Erythroblast (primary cell): ENCODE data around the gene ARL5B.

Experiments
- GATA1 ChIP-seq: IDR thresholded peaks from 2 replicates; pipeline ENCODE4 v1.6.1; 2011; ENCODE audit warnings: low read depth, mild to moderate bottlenecking, control low read depth, low read length, moderate library complexity
- POLR2A ChIP-seq: IDR thresholded peaks from 2 replicates; pipeline ENCODE4 v1.6.1; 2011; ENCODE audit warnings: mild to moderate bottlenecking, low read length

DNA sequence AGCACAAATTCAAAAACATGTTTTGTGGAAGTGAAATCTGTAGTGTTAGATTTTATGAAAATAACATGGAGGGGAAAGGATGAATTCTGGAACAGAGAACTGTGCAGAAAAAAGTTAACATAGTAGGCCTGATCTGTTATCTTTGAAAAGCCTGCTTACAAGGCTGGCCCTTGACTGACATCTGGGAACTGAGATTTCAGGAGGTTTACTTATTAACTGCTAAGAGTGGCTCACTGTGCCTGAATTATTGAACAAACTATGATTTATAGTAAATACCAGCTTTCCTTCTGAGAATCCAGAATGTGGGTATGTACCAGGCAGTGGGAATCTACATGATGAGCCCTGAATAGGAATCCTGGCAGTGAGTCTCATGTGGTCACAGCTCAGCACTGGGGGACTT lies 38.4 kb upstream of the ARL5B start:
- TF ChIP-seq POLR2A (no peak), GATA1 (no peak)
